ENCODE results near the gene OGFOD3. TPM values are rescaled to one million over a fixed set of nuclear protein-coding genes. Genes with fewer than 3 reads are reported as not detected.
"Not testable (repeated sequence)": the region's sequence is repeated elsewhere in the genome, so short reads cannot be mapped to it uniquely, and the experiment has no call there.

Gene OGFOD3
- total and polyA plus RNA-seq, 4 donors = 12.0 to 25.9 (median 19.8) TPM

DNA sequence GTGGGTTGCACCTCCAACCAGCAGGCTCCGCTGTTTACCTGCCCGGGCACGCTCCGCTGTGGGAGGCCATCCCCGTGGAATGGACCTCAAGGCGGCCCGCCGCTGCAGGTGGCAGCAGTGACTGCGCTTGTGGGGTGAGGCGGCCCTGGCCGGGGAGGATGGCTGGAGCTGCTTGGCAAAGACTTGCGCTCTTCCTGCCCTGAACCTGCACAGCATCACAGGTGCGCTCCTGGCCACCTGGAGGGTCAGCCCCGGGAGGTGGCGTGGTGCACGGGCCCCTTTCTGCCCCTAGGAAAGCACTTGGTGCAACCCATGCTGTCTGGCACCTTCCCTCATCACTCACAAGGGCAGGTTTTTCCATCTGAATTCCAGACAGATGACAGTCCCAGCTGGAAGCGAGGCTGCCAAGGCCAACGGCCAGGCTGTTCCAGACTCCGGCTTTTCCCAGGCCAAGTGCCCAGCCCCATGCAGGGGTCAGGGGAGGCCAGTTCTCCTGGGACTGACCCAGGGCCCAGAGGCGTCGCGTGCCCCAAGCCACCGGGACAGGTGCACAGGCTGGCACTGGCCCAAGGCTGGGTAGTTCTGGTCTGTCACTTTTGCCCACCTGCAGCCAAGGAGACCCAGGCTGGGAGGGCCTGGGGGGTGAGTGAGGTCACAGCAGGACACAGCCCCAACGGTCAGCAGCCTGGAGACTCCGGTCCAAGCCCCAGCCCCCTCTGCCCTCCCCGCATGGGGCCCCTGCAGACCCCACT lies 33.5 kb downstream of the OGFOD3 start:
- Histone ChIP-seq H3K36me3 (ENCODE audit: control insufficient read depth in 1 of 2, insufficient read depth in 2 of 2, low read length in 1 of 2) (no peaks in the 10 kb centered on the region), H3K9me3 (ENCODE audit: control insufficient read depth, low read length) (no peaks in the 10 kb centered on the region), H3K27ac (ENCODE audit: low read depth in 1 of 2, low read length in 2 of 2) (no peak overlapping the region), H3K4me3 (ENCODE audit: low read length in 2 of 2) (no peak overlapping the region), H3K27me3 (ENCODE audit: control insufficient read depth in 1 of 2, insufficient read depth in 2 of 2, low read length in 1 of 2) (no peaks in the 10 kb centered on the region), H3K4me1 (ENCODE audit: control insufficient read depth in 1 of 2, insufficient read depth in 2 of 2, low read length in 2 of 2) (no peaks in the 10 kb centered on the region)
- WGBS, 2 donors = 16 to 31% methylated on average over 24 to 26 of the region's 26 CpGs
- peak; percentile 79 to 89 for DNase-seq
- intact Hi-C loops (cut with DNase I) = no loop called here
- peak; percentile 62 for ATAC-seq (ENCODE audit: low FRiP score)

DNA sequence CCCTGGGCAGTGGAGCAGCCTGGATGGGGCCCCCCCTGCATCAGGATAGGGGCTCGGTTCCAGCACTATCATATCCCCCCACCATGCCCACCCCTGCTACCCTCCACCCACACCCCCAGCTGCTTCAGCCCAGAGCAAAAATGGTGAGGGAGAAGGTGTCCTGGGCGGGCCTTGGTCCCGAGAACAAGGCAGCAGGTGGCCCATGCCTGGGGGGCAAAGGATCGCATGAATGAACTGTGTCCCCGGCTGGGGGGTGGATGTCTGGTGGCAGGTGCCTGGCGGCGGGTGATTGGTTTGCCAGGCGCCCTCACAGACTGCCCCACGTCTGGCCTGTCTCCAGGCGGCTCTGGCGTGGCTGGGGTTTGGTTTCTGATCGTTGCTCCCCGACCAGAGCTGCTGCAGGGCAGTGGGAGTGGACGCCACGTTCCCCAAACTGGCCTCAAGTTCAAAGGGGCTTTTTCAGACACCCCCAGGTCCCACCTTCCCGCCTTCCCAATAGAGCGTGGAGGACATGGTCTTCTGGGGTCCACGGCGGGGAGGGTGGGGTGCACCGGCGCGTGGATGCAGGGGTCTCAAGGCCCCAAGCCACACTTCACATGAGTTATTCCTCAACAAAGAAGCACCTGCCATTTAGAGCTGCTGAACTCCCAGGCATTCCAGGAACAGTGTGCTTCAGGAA lies 34.2 kb downstream of the OGFOD3 start:
- peak; percentile 41 to 59 for DNase-seq
- Histone ChIP-seq H3K27ac (ENCODE audit: low read depth in 1 of 2, low read length in 2 of 2) (no peak overlapping the region), H3K9me3 (ENCODE audit: control insufficient read depth, low read length) (no peaks in the 10 kb centered on the region), H3K4me3 (ENCODE audit: low read length in 2 of 2) (no peak overlapping the region), H3K4me1 (ENCODE audit: control insufficient read depth in 1 of 2, insufficient read depth in 2 of 2, low read length in 2 of 2) (no peaks in the 10 kb centered on the region), H3K36me3 (ENCODE audit: control insufficient read depth in 1 of 2, insufficient read depth in 2 of 2, low read length in 1 of 2) (no peaks in the 10 kb centered on the region), H3K27me3 (ENCODE audit: control insufficient read depth in 1 of 2, insufficient read depth in 2 of 2, low read length in 1 of 2) (no peaks in the 10 kb centered on the region)
- WGBS, 2 donors = 61 to 69% methylated on average over 22 of the region's 22 CpGs
- ATAC-seq (ENCODE audit: low FRiP score) = no peak
- intact Hi-C loops (cut with DNase I) = no loop called here

- WGBS, 2 donors = 76 to 84% methylated on average over 18 of the region's 18 CpGs
- intact Hi-C loops (cut with DNase I) = no loop called here
- H3K9me3 ChIP-seq (ENCODE audit: control insufficient read depth, low read length) = no peaks in the 10 kb centered on the region
- H3K27ac ChIP-seq (ENCODE audit: low read depth in 1 of 2, low read length in 2 of 2) = no peak overlapping the region
- H3K36me3 ChIP-seq (ENCODE audit: control insufficient read depth in 1 of 2, insufficient read depth in 2 of 2, low read length in 1 of 2) = no peaks in the 10 kb centered on the region
- no peak overlapping the region for H3K4me3 ChIP-seq (ENCODE audit: low read length in 2 of 2)
- ATAC-seq (ENCODE audit: low FRiP score) (no peak), DNase-seq (no peak)
- H3K4me1 ChIP-seq (ENCODE audit: control insufficient read depth in 1 of 2, insufficient read depth in 2 of 2, low read length in 2 of 2) = no peaks in the 10 kb centered on the region
- no peaks in the 10 kb centered on the region for H3K27me3 ChIP-seq (ENCODE audit: control insufficient read depth in 1 of 2, insufficient read depth in 2 of 2, low read length in 1 of 2)
These were observed 35.0 kb downstream of the OGFOD3 start for GRCh38 chr17:82383411-82383810.

DNA sequence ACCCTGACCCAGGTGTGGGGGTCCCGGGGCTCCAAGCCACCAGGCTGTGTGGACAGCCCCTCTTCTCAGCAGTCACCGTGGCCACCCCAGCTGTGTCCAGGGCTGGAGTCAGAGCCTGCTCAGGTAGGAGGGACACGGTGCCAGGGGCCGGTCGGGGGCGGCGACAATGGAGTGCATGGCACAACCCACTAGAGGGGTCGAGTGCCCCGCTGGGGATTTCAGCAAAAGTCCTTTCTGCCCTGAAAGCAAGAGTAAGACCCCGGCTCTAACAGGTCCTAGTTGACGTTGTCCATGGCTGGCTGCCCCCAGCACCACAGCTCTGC lies 35.5 kb downstream of the OGFOD3 start:
- H3K27ac ChIP-seq (ENCODE audit: low read depth in 1 of 2, low read length in 2 of 2) = no peak overlapping the region
- intact Hi-C loops (cut with DNase I) = no loop called here
- H3K9me3 ChIP-seq (ENCODE audit: control insufficient read depth, low read length) = no peaks in the 10 kb centered on the region
- no peak overlapping the region for H3K4me3 ChIP-seq (ENCODE audit: low read length in 2 of 2)
- H3K27me3 ChIP-seq (ENCODE audit: control insufficient read depth in 1 of 2, insufficient read depth in 2 of 2, low read length in 1 of 2) = no peaks in the 10 kb centered on the region
- peak in 1 of 2 donors; percentile 45 for DNase-seq
- WGBS, 2 donors = 90 to 92% methylated on average over 11 of the region's 11 CpGs
- no peak for ATAC-seq (ENCODE audit: low FRiP score)
- no peaks in the 10 kb centered on the region for H3K4me1 ChIP-seq (ENCODE audit: control insufficient read depth in 1 of 2, insufficient read depth in 2 of 2, low read length in 2 of 2)
- no peaks in the 10 kb centered on the region for H3K36me3 ChIP-seq (ENCODE audit: control insufficient read depth in 1 of 2, insufficient read depth in 2 of 2, low read length in 1 of 2)

DNA sequence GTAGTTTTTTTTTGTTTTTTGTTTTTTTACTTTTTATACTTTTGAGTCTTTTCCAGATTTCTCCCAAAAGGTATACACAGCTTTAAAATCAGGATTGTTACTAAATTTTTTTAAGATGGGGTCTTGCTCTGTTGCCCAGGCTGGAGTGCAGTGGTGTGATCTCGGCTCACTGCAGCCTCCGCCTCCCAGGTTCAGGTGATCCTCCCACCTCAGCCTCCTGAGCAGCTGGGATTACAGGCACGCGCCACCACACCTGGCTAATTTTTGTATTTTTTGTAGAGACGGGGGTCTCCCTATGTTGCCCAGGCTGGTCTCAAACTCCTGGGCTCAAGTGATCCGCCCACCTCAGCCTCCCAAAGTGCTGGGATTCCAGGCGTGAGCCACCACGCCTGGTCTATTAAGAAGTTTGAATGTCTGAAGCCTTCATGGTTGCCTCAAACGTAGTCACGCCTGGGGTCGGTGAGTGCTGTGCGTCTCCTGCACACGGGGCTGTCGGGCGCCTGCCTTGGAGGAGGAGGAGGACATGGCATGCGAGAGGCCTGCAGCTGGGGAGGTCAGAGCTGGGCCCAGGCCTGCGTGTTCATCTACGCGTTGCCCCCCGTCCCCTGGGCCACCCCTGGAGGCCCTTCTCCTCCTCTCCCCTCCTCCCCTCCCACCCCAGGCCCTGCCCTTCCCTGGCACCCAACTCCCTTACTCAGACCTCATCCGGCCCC lies 36.0 kb downstream of the OGFOD3 start:
- H3K9me3 ChIP-seq (ENCODE audit: control insufficient read depth, low read length); ATAC-seq (ENCODE audit: low FRiP score); H3K27me3 ChIP-seq (ENCODE audit: control insufficient read depth in 1 of 2, insufficient read depth in 2 of 2, low read length in 1 of 2); H3K4me3 ChIP-seq (ENCODE audit: low read length in 2 of 2); H3K4me1 ChIP-seq (ENCODE audit: control insufficient read depth in 1 of 2, insufficient read depth in 2 of 2, low read length in 2 of 2); H3K36me3 ChIP-seq (ENCODE audit: control insufficient read depth in 1 of 2, insufficient read depth in 2 of 2, low read length in 1 of 2); intact Hi-C loops (cut with DNase I); H3K27ac ChIP-seq (ENCODE audit: low read depth in 1 of 2, low read length in 2 of 2); DNase-seq: not testable (repeated sequence)
- 93% methylated on average over 21 of the region's 21 CpGs for WGBS, 2 donors

GRCh38 chr17:82381703-82382009 lies 36.7 kb downstream of the OGFOD3 start:
- H3K9me3 ChIP-seq (ENCODE audit: control insufficient read depth, low read length); H3K36me3 ChIP-seq (ENCODE audit: control insufficient read depth in 1 of 2, insufficient read depth in 2 of 2, low read length in 1 of 2); H3K27ac ChIP-seq (ENCODE audit: low read depth in 1 of 2, low read length in 2 of 2); intact Hi-C loops (cut with DNase I); ATAC-seq (ENCODE audit: low FRiP score); H3K4me3 ChIP-seq (ENCODE audit: low read length in 2 of 2); DNase-seq; H3K27me3 ChIP-seq (ENCODE audit: control insufficient read depth in 1 of 2, insufficient read depth in 2 of 2, low read length in 1 of 2); H3K4me1 ChIP-seq (ENCODE audit: control insufficient read depth in 1 of 2, insufficient read depth in 2 of 2, low read length in 2 of 2): not testable (repeated sequence)
- WGBS, 2 donors = 74 to 82% methylated on average over 9 to 10 of the region's 10 CpGs

GRCh38 chr17:82380860-82381702 lies 37.3 kb downstream of the OGFOD3 start:
- Histone ChIP-seq H3K36me3 (ENCODE audit: control insufficient read depth in 1 of 2, insufficient read depth in 2 of 2, low read length in 1 of 2) (no peaks in the 10 kb centered on the region), H3K4me3 (ENCODE audit: low read length in 2 of 2) (no peak overlapping the region), H3K4me1 (ENCODE audit: control insufficient read depth in 1 of 2, insufficient read depth in 2 of 2, low read length in 2 of 2) (no peaks in the 10 kb centered on the region), H3K9me3 (ENCODE audit: control insufficient read depth, low read length) (no peaks in the 10 kb centered on the region), H3K27me3 (ENCODE audit: control insufficient read depth in 1 of 2, insufficient read depth in 2 of 2, low read length in 1 of 2) (no peaks in the 10 kb centered on the region), H3K27ac (ENCODE audit: low read depth in 1 of 2, low read length in 2 of 2) (no peak overlapping the region)
- WGBS, 2 donors = 37 to 43% methylated on average over 23 of the region's 23 CpGs
- intact Hi-C loops (cut with DNase I) = no loop called here
- ATAC-seq (ENCODE audit: low FRiP score) = no peak
- DNase-seq = no peak

GRCh38 chr17:82378741-82379021 lies 39.7 kb downstream of the OGFOD3 start:
- H3K9me3 ChIP-seq (ENCODE audit: control insufficient read depth, low read length) = no peaks in the 10 kb centered on the region
- no peaks in the 10 kb centered on the region for H3K4me1 ChIP-seq (ENCODE audit: control insufficient read depth in 1 of 2, insufficient read depth in 2 of 2, low read length in 2 of 2)
- intact Hi-C loops (cut with DNase I) = no loop called here
- H3K27me3 ChIP-seq (ENCODE audit: control insufficient read depth in 1 of 2, insufficient read depth in 2 of 2, low read length in 1 of 2) = no peaks in the 10 kb centered on the region
- 44 to 48% methylated on average over 10 of the region's 10 CpGs for WGBS, 2 donors
- no peak for ATAC-seq (ENCODE audit: low FRiP score)
- H3K4me3 ChIP-seq (ENCODE audit: low read length in 2 of 2) = no peak overlapping the region
- no peak for DNase-seq
- no peak overlapping the region for H3K27ac ChIP-seq (ENCODE audit: low read depth in 1 of 2, low read length in 2 of 2)
- H3K36me3 ChIP-seq (ENCODE audit: control insufficient read depth in 1 of 2, insufficient read depth in 2 of 2, low read length in 1 of 2) = no peaks in the 10 kb centered on the region

Measured in aorta (tissue), 5 donors.